Spinal cord (tissue), 10 donors: ENCODE measurements around the gene TMEM117. TPM values are rescaled to one million over a fixed set of nuclear protein-coding genes. Genes with fewer than 3 reads are reported as not detected.
A peak's percentile ranks its signal among the peaks of the same experiment; 100 is the strongest.

Experiments used
- DNase-seq, 6 donors: peaks; one replicate each; pipeline versions ENCODE4 v3.0.0 to v3.0.0-alpha.2; 2013 to 2015; ENCODE audit warnings: low spot score in 6 of 6, low read depth in 4 of 6
- H3K27ac ChIP-seq: one replicate; pipeline ENCODE4 v1.5.1; 2013; ENCODE audit warnings: low read depth, low read length, control low read depth
- H3K27me3 ChIP-seq: one replicate; pipeline ENCODE4 v1.6.1; 2013; ENCODE audit warnings: low read length; ENCODE audit not compliant: control insufficient read depth, insufficient read depth
- H3K36me3 ChIP-seq: one replicate; pipeline ENCODE4 v1.6.1; 2013; ENCODE audit warnings: low read length; ENCODE audit not compliant: control insufficient read depth, insufficient read depth
- H3K4me1 ChIP-seq: one replicate; pipeline ENCODE4 v1.6.1; 2013; ENCODE audit warnings: low read length; ENCODE audit not compliant: control insufficient read depth, insufficient read depth
- H3K4me3 ChIP-seq: one replicate; pipeline ENCODE4 v1.5.1; 2013; ENCODE audit warnings: low read depth, low read length, control low read depth
- H3K9me3 ChIP-seq: one replicate; pipeline ENCODE4 v1.6.1; 2013; ENCODE audit warnings: low read length; ENCODE audit not compliant: control insufficient read depth, insufficient read depth
- WGBS: methylation state at CpG from one replicate; pipeline ENCODE4 v1.1.5; 2013; ENCODE audit warnings: missing lambda C conversion rate; ENCODE audit not compliant: insufficient coverage; 5-methylcytosine and 5-hydroxymethylcytosine counted together
- polyA plus RNA-seq, 2 donors: library from polyadenylated mRNA; unstranded; fragments of 120-200 nt; gene quantifications; one replicate each; pipeline ENCODE4 v1.2.1, GENCODE V29; 2013; ENCODE audit not compliant: insufficient read length in 2 of 2
- total RNA-seq, 2 donors: library from RNA; depleted of rRNA in 1 of 2; stranded (reverse); fragments of 120-200 nt in 1 of 2; fragments of >200 nt in 1 of 2; gene quantifications; one replicate each; pipeline versions ENCODE4 v1.2.3 to v1.2.4, GENCODE V29; 2013 to 2014
- donor health status: healthy.

Gene TMEM117
- total and polyA plus RNA-seq, 4 donors = 14.7 to 52.8 (median 23.1) TPM

DNA sequence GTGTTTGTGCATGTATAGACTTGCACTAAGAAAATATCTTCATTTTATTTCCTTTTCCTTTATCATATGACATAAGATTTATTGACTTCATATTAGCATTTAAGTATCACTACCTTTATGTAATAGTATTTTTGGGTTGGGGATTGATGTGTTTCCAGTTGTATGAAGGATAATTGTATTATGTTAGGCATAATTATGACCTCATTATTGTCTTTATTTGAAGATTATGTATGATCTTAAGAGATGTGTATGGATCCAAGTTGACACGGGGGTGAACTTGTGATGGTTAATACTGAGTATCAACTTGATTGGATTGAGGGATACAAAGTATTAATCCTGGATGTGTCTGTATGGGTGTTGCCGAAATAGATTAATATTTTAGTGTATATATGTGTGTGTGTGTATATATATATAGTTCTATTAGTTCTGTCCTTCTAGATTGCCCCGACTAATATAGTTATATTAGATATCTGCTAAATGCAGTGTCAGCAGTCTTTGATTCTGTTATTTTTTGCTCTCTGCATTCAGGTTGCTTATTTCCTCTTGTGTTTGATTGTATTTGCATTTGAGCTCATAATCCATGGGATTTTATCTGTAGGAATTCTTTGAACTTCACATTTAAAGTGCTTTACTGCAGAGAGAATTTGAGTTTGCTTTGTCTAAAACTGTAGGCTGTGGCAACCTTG is 211.0 kb downstream of the TMEM117 start:
- Histone ChIP-seq H3K9me3 (no peaks in the 10 kb centered on the region), H3K4me3 (no peak overlapping the region), H3K4me1 (no peaks in the 10 kb centered on the region), H3K36me3 (no peaks in the 10 kb centered on the region), H3K27me3 (no peaks in the 10 kb centered on the region), H3K27ac (no peak overlapping the region)
- WGBS = 100% methylated on average over 1 of the region's 3 CpGs
- DNase-seq = no peak

DNA sequence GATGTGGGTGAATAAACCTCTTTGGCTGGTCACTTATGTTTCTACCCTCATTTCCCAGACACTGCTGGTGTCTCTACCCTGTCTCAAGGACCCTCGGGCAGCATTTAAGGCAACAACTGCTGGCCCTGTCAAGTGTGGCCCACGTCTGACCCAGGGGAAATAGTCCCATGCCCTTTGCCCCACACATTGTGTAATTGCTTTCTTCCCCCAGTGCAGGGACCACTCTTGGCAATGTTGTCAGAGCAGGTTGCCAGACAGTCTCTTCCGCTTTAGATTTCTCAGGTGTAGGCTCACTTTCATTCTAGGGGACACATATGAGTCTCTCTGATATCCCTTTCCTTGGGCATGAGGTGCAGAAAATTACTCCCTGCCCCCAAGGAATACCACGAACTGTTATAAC is 216.7 kb downstream of the TMEM117 start:
- no peaks in the 10 kb centered on the region for H3K9me3 ChIP-seq
- DNase-seq = no peak
- H3K4me3 ChIP-seq = no peak overlapping the region
- H3K27ac ChIP-seq = no peak overlapping the region
- H3K4me1 ChIP-seq = no peaks in the 10 kb centered on the region
- H3K36me3 ChIP-seq = no peaks in the 10 kb centered on the region
- H3K27me3 ChIP-seq = no peaks in the 10 kb centered on the region
- WGBS = 81% methylated on average over 4 of the region's 4 CpGs

GRCh38 chr12:44053549-44054127 is 217.8 kb downstream of the TMEM117 start:
- no peaks in the 10 kb centered on the region for H3K27me3 ChIP-seq
- no peak overlapping the region for H3K4me3 ChIP-seq
- H3K36me3 ChIP-seq = no peaks in the 10 kb centered on the region
- no CpG with 5 or more reads among the region's 3 CpGs for WGBS
- no peaks in the 10 kb centered on the region for H3K9me3 ChIP-seq
- H3K27ac ChIP-seq = no peak overlapping the region
- DNase-seq = no peak
- no peaks in the 10 kb centered on the region for H3K4me1 ChIP-seq

- no peak overlapping the region for H3K27ac ChIP-seq
- no peak overlapping the region for H3K4me3 ChIP-seq
- H3K27me3 ChIP-seq = no peaks in the 10 kb centered on the region
- no peaks in the 10 kb centered on the region for H3K9me3 ChIP-seq
- no peaks in the 10 kb centered on the region for H3K4me1 ChIP-seq
- no peak for DNase-seq
- no peaks in the 10 kb centered on the region for H3K36me3 ChIP-seq
- WGBS = no CpG with 5 or more reads among the region's 3 CpGs
Observed at GRCh38 chr12:44054281-44054680, 218.4 kb downstream of the TMEM117 start.

DNA sequence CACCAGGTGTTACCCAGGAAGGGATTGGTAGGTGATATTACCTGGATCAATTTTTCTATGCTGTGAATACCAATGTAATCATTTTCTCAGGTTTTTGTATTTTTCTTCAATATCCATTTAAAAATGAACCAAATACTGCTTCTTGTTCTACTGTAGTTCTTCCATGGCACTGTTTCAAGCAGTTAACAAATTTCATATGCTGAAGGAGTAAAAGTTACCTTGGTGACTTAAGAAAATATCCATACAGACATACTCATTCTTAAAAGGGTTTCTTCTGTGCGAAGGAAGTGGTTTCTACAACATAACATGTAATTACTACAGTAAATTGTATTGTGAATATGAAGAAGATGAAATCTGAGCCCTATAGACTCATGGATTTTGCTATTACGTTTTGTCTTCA is 222.5 kb downstream of the TMEM117 start:
- Histone ChIP-seq H3K27ac (no peak overlapping the region), H3K4me1 (no peaks in the 10 kb centered on the region), H3K4me3 (no peak overlapping the region), H3K9me3 (no peaks in the 10 kb centered on the region), H3K27me3 (no peaks in the 10 kb centered on the region), H3K36me3 (no peaks in the 10 kb centered on the region)
- no peak for DNase-seq
- no CpG with 5 or more reads among the region's 2 CpGs for WGBS

- Histone ChIP-seq H3K27me3 (no peaks in the 10 kb centered on the region), H3K4me3 (no peak overlapping the region), H3K4me1 (no peaks in the 10 kb centered on the region), H3K27ac (no peak overlapping the region), H3K36me3 (no peaks in the 10 kb centered on the region), H3K9me3 (no peaks in the 10 kb centered on the region)
- peak in 1 of 6 donors; percentile 73 for DNase-seq
Observed at GRCh38 chr12:44059476-44059875, 223.6 kb downstream of the TMEM117 start.

DNA sequence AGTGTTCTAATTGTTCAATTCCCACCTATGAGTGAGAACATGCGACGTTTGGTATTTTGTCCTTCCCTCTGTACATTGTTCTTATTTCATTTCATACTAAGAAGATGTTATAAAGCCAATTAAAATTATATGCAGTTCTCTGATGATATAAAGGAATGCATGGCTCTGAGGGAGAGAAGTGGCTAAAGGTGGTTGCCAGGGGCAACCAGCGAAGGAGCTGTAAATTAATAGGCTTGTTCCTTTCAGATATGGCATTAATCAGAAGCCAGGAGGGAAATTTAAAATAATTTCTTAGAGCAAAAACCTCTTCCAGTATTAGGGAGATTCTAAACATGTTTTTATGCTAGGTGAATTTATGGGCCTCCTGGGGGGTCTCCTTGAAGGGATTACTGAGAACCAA is 227.8 kb downstream of the TMEM117 start:
- no peaks in the 10 kb centered on the region for H3K36me3 ChIP-seq
- no peak overlapping the region for H3K27ac ChIP-seq
- H3K9me3 ChIP-seq = no peaks in the 10 kb centered on the region
- no CpG with 5 or more reads among the region's 3 CpGs for WGBS
- H3K27me3 ChIP-seq = no peaks in the 10 kb centered on the region
- H3K4me3 ChIP-seq = no peak overlapping the region
- DNase-seq = peak in 1 of 6 donors; percentile 76
- H3K4me1 ChIP-seq = no peaks in the 10 kb centered on the region

DNA sequence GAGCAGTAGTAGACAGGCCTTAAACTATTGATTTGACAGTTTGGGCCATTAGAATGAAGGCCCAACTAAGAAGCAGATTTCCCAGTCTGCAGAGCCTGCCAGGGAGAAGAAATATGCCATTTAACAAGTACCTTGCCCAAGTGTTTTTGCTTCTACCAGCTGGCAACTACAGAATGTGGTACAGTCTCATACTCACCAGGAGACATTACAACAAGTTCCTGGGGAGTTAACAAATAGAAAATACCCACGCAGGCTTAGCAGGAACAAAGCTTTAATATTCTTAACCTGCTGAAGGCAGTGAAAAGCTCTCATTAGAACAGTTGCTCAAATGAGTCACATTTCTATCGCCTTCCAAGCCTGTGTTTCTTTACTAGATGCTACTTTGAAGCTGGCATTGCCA is 241.0 kb downstream of the TMEM117 start:
- peak in 2 of 6 donors; percentile 54 to 69 for DNase-seq
- Histone ChIP-seq H3K27ac (no peak overlapping the region), H3K9me3 (no peaks in the 10 kb centered on the region), H3K27me3 (no peaks in the 10 kb centered on the region), H3K36me3 (no peaks in the 10 kb centered on the region), H3K4me1 (no peaks in the 10 kb centered on the region), H3K4me3 (no peak overlapping the region)
- WGBS = 38% methylated on average over 2 of the region's 2 CpGs

DNA sequence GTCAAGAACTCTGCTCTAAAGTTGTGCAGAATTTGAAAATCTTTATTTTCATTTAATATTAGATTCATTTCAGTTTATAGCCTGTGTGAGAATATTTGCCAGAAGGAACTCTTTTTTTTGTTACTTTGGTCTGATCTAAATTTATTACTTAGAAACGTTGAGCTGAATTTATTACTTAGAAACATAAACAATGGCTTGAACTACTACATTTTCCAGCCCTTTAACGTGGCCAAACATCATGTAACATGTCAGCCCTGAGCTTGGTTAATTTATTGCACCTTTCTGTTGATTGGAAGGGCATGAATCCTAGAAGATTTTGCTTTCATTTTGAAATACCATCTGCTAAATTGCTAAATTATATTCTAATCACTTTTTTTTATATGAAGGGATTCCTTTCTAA is 241.4 kb downstream of the TMEM117 start:
- H3K4me1 ChIP-seq = no peaks in the 10 kb centered on the region
- no peak for DNase-seq
- no peaks in the 10 kb centered on the region for H3K9me3 ChIP-seq
- no peaks in the 10 kb centered on the region for H3K27me3 ChIP-seq
- no peak overlapping the region for H3K27ac ChIP-seq
- no CpG with 5 or more reads among the region's 2 CpGs for WGBS
- H3K4me3 ChIP-seq = no peak overlapping the region
- H3K36me3 ChIP-seq = no peaks in the 10 kb centered on the region

- Histone ChIP-seq H3K27me3 (no peaks in the 10 kb centered on the region), H3K27ac (no peak overlapping the region), H3K36me3 (no peaks in the 10 kb centered on the region), H3K9me3 (no peaks in the 10 kb centered on the region), H3K4me1 (no peaks in the 10 kb centered on the region), H3K4me3 (no peak overlapping the region)
- 89% methylated on average over 3 of the region's 4 CpGs for WGBS
- no peak for DNase-seq
Observed at GRCh38 chr12:44078273-44078672, 242.4 kb downstream of the TMEM117 start.
